Coronary artery (tissue), 2 donors: ENCODE measurements around the gene TRIM17.

Experiments used
- DNase-seq: peaks from one replicate; pipeline ENCODE4 v3.0.0-alpha.2; 2017; ENCODE audit warnings: low spot score
- H3K27ac ChIP-seq, 2 donors: fragments of 200-600 bp; sonication (generic); one replicate each; pipeline ENCODE4 v1.5.1; 2016 to 2019
- H3K4me3 ChIP-seq: fragments of 200-600 bp; sonication (generic); 2 replicates; pipeline ENCODE4 v1.5.1; 2016; ENCODE audit warnings: mild to moderate bottlenecking, moderate library complexity
- CTCF ChIP-seq: fragments of 200-600 bp; sonication (generic); IDR thresholded peaks from one replicate; pipeline ENCODE4 v1.5.1; 2019; ENCODE audit warnings: antibody characterized with exemption

The TRIM17 gene

DNA sequence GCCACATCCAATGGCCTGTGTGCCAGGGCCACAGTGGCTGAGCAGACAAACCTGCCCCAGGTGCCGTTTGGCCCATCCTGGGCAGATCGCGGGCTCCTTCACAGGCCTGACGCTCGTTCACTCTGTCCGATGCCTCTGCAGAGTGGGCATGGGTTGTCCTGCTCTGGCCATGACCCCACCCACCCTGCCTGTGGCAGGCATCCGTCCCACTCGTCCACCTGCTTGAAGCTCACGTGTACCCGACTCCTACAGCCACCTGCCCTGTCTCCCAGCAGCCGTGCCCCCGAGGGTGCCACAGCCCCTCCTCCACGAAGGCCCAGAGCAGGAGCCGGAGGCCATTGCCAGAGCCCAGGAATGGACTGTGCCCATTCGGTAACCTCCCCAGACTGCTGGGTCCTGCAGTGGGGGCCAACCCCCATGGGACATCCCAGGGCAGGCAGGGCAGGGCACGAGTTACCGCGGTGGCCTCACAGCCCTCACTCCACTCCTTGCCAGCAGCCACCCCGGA lies 51.9 kb downstream of the TRIM17 start:
- no peak for TF ChIP-seq CTCF
- DNase-seq = no peak

GRCh38 chr1:228364068-228364705 lies 52.5 kb downstream of the TRIM17 start:
- DNase-seq = no peak
- no peak overlapping the region for H3K4me3 ChIP-seq
- no peak overlapping the region for H3K27ac ChIP-seq
- TF ChIP-seq CTCF = no peak

More for the DNA sequence above, 51.9 kb downstream of the TRIM17 start:
- no peak overlapping the region for H3K4me3 ChIP-seq
- H3K27ac ChIP-seq = no peak overlapping the region

GRCh38 chr1:228363686-228364067 lies 53.0 kb downstream of the TRIM17 start:
- Histone ChIP-seq H3K27ac (no peak overlapping the region), H3K4me3 (no peak overlapping the region)
- TF ChIP-seq CTCF = no peak
- no peak for DNase-seq

GRCh38 chr1:228362884-228363450 lies 53.7 kb downstream of the TRIM17 start:
- Histone ChIP-seq H3K4me3 (no peak overlapping the region), H3K27ac (no peak overlapping the region)
- TF ChIP-seq CTCF = no peak
- no peak for DNase-seq

DNA sequence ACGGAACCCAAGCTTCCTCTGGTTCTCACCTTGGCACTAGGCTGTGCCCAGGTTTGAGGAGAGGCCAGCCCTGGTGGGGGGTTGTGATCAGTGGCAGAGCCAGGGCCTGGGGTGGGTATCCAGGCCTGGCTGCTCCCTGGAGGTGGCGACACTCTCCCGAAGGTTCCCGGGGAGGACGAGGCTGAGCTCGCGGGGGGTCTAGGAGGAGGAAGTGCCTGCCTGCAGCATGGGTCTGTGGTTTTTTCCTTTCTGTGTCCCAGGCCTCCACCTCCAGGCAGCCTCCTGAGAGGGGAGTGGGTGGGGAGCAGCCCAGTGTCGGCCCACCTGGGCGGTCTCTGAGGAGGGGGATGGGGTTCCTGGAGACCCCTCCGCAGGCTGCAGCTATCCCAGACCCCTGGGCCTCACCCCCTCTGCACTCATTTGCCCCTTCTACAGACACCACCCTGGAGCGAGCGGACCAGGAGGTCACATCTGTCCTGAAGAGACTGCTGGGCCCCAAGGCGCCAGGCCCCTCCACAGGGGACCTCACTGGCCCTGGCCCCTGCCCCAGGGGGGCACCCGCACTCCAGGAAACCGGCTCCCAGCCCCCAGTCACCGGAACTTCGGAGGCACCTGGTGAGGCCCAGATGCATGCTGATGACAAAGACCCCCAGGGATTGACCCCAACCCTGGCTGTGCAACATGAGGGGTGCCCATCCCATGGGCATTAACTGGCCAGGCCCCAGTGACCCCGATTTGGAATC lies 54.3 kb downstream of the TRIM17 start:
- DNase-seq = no peak
- H3K27ac ChIP-seq = no peak overlapping the region

More for the DNA sequence above, 54.3 kb downstream of the TRIM17 start:
- no peak for TF ChIP-seq CTCF
- H3K4me3 ChIP-seq = no peak overlapping the region
